Activated naive CD4-positive, alpha-beta T cell treated with anti-CD3 and anti-CD28 coated beads for 36 hours (primary cell): Measurements from ENCODE around the gene CHI3L2. TPM values are rescaled to one million over a fixed set of nuclear protein-coding genes. Genes with fewer than 3 reads are reported as not detected.

Experiments used
- CTCF ChIA-PET: fragments of 350-600 bp; sonication (Branson Sonifier 250); formaldehyde crosslinking; loops from one replicate; lab custom pipeline; 2021; ENCODE audit warnings: antibody characterized with exemption; lab: Charles Lee
- DNase-seq: peaks from one replicate; pipeline ENCODE4 v3.0.0-alpha.2; 2020
- H3K27ac Mint-ChIP-seq: one replicate; pipeline ENCODE4 v1.8.0; 2021; ENCODE audit warnings: mild to moderate bottlenecking, mixed read lengths
- H3K27me3 Mint-ChIP-seq: one replicate; pipeline ENCODE4 v1.8.0; 2021; ENCODE audit warnings: low read depth, mixed read lengths
- H3K36me3 Mint-ChIP-seq: one replicate; pipeline ENCODE4 v1.8.0; 2021; ENCODE audit warnings: low read depth, mixed read lengths
- H3K4me1 Mint-ChIP-seq: one replicate; pipeline ENCODE4 v1.8.0; 2021; ENCODE audit warnings: low read depth, mixed read lengths
- H3K4me3 Mint-ChIP-seq: one replicate; pipeline ENCODE4 v1.8.0; 2021; ENCODE audit warnings: mild to moderate bottlenecking, moderate library complexity, mixed read lengths
- H3K9me3 Mint-ChIP-seq: one replicate; pipeline ENCODE4 v1.8.0; 2021; ENCODE audit warnings: mixed read lengths
- intact Hi-C: fragments of 100-400 bp; cut with micrococcal nuclease; formaldehyde crosslinking; loops from one replicate; pipeline ENCODE4 v1.15.1; 2023
- total RNA-seq, 2 experiments: library from RNA; stranded (reverse); gene quantifications; one replicate each; pipeline ENCODE4 v1.2.3, GENCODE V29; 2021

Gene CHI3L2
- total RNA-seq, 2 experiments from 2014 or later = 5.3 to 5.5 TPM

- intact Hi-C loops = no loop called here
- Mint-ChIP-seq H3K27me3 (no peaks in the 10 kb centered on the region), H3K9me3 (no peaks in the 10 kb centered on the region), H3K4me3 (no peak overlapping the region), H3K27ac (no peak overlapping the region), H3K4me1 (peaks cover 18% of the 10 kb centered on the region), H3K36me3 (no peaks in the 10 kb centered on the region)
- DNase-seq = no peak
- CTCF ChIA-PET = interaction anchor here (1.4 to 1.5 kb wide), 2 partner anchors 9 to 13 kb away, joined by 3 to 6 read pairs; partner anchors contain the start of gene CHI3L2
These were observed 8.9 kb downstream of the CHI3L2 start for GRCh38 chr1:111236379-111236778.

DNA sequence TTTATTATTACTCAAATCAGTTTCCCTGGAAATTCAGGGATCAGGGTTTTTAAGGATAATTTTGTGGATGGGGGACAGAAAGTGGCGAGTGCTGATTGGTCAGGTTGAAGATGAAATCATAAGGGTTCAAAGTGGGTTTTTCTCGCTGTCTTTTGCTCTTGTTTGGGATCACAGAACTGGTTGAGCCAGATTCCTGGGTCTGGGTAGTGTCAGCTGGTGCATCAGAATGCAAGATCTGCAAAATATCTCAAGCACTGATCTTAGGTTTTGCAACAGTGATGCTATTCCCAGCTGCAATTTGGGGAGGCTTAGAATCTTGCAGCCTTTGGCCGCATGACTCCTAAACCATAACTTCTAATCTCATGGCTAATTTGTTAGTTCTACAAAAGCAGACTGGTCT lies 9.3 kb downstream of the CHI3L2 start:
- DNase-seq = no peak
- Mint-ChIP-seq H3K4me1 (peaks cover 14% of the 10 kb centered on the region), H3K36me3 (no peaks in the 10 kb centered on the region), H3K27me3 (no peaks in the 10 kb centered on the region), H3K27ac (no peak overlapping the region), H3K9me3 (no peaks in the 10 kb centered on the region), H3K4me3 (no peak overlapping the region)
- intact Hi-C loops = no loop called here
- CTCF ChIA-PET = interaction anchor here (1.4 to 1.5 kb wide), 2 partner anchors 9 to 14 kb away, joined by 3 to 6 read pairs; partner anchors contain the start of gene CHI3L2

GRCh38 chr1:111238056-111238795 lies 10.7 kb downstream of the CHI3L2 start:
- Mint-ChIP-seq H3K27ac (no peak overlapping the region), H3K36me3 (peaks cover 2% of the 10 kb centered on the region)

GRCh38 chr1:111241797-111242196 lies 14.3 kb downstream of the CHI3L2 start:
- Mint-ChIP-seq H3K4me3 (no peak overlapping the region), H3K36me3 (peaks cover 2% of the 10 kb centered on the region), H3K9me3 (no peaks in the 10 kb centered on the region), H3K4me1 (no peaks in the 10 kb centered on the region), H3K27ac (no peak overlapping the region), H3K27me3 (no peaks in the 10 kb centered on the region)
- intact Hi-C loops = no loop called here
- DNase-seq = no peak
- CTCF ChIA-PET = interaction anchor here (1.1 kb wide), 1 partner anchor 19 kb away, joined by 3 read pairs; no protein-coding TSS in a partner anchor

More at GRCh38 chr1:111238056-111238795, 10.7 kb downstream of the CHI3L2 start:
- H3K4me1 Mint-ChIP-seq = peaks cover 8% of the 10 kb centered on the region
- no peak for DNase-seq
- CTCF ChIA-PET = no interaction called here
- no peak overlapping the region for H3K4me3 Mint-ChIP-seq
- no peaks in the 10 kb centered on the region for H3K9me3 Mint-ChIP-seq
- H3K27me3 Mint-ChIP-seq = no peaks in the 10 kb centered on the region
- intact Hi-C loops = no loop called here

DNA sequence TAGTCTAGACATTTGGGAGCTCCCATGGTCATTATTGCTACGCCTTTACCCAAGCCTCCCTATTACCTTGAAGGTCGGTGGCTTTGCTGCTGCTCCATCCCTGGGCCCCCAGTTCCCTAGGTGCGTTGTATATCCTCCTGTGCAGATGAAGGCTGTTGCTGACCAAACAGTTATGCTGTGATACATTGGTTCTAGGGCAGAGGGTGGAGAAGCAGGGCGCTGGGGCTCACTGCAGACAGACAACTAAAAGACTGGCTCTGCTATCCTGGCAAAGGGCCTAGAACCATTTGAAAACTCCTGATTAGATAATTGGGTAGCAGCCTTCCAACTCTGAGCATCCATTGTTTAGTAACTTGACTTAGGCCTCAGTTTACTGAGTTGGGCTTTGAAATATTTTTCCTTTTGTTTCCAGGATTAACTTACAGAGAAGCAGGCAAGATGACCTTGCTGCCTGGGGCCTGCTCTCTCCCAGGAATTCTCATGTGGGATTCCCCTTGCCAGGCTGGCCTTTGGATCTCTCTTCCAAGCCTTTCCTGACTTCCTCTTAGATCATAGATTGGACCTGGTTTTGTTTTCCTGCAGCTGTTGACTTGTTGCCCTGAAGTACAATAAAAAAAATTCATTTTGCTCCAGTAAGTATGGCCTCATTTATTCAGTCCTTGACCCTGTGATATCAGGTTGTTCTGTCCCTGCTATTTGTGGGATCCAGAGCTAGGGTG lies 15.5 kb downstream of the CHI3L2 start:
- CTCF ChIA-PET = no interaction called here
- Mint-ChIP-seq H3K27me3 (no peaks in the 10 kb centered on the region), H3K36me3 (peaks cover 2% of the 10 kb centered on the region), H3K4me3 (no peak overlapping the region), H3K27ac (no peak overlapping the region), H3K4me1 (no peaks in the 10 kb centered on the region), H3K9me3 (no peaks in the 10 kb centered on the region)
- intact Hi-C loops = no loop called here
- no peak for DNase-seq

DNA sequence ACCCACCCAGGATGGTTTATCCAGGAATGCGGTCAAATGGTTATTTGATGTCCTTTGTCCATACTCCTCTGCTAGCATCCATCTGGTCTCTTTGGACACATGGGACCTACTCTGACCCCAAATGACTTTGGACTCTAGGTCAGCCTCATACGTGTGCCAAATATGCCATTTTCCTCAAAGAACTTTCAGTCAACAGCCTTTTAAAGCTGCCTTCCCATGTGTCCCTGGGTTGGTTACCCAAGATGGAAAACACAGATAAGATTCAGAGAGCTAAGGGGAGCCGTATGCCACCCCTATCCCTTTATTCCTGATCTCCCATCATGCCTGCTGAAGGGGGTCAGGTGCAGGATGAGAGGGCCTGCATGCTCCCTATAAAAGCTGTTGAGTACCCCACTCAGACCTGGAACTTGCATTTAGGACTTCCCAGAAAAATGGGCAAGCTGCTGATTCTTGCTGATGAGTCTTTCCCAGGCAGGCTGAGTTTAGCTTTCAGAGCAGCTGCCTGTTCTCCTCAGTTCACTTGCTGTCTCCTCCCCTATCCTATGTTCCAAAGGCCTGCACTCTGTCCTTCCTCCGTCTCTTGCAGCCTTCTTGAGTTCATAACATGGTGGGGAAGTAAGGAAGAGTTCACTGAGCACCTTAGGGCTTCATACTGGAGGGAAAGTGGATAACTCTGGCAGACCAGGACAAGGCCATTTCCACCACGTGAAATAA lies 19.8 kb downstream of the CHI3L2 start:
- no peak for DNase-seq
- Mint-ChIP-seq H3K27ac (no peak overlapping the region), H3K4me1 (peaks cover 13% of the 10 kb centered on the region), H3K4me3 (no peak overlapping the region), H3K27me3 (no peaks in the 10 kb centered on the region), H3K9me3 (no peaks in the 10 kb centered on the region), H3K36me3 (peaks cover 2% of the 10 kb centered on the region)
- CTCF ChIA-PET = no interaction called here
- intact Hi-C loops = no loop called here

DNA sequence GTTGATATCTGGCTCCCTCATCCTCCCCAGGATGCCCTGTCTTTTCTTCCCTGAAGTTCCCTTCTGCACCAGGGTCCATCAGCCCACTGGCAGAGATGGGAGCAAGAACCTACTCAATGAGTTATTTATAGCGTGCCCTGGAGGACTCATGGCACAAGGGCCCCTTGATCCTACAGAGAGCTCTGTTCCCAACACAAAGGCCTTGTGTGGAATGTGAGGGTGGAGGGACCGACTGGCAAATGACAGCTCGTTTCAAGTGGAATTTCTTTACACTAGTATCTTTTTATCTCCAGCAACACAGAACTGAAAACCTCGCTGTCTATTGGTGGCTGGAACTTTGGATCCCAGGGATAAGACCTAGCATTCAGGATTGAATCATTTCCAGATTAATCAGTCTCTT lies 22.4 kb downstream of the CHI3L2 start:
- H3K9me3 Mint-ChIP-seq = no peaks in the 10 kb centered on the region
- no peak overlapping the region for H3K27ac Mint-ChIP-seq
- no peaks in the 10 kb centered on the region for H3K36me3 Mint-ChIP-seq
- no peak for DNase-seq
- CTCF ChIA-PET = interaction anchor here (0.5 to 1.3 kb wide), 3 partner anchors 16 to 485 kb away, joined by 3 read pairs; no protein-coding TSS in a partner anchor
- H3K4me1 Mint-ChIP-seq = peaks cover 15% of the 10 kb centered on the region
- H3K27me3 Mint-ChIP-seq = no peaks in the 10 kb centered on the region
- no peak overlapping the region for H3K4me3 Mint-ChIP-seq
- intact Hi-C loops = no loop called here

DNA sequence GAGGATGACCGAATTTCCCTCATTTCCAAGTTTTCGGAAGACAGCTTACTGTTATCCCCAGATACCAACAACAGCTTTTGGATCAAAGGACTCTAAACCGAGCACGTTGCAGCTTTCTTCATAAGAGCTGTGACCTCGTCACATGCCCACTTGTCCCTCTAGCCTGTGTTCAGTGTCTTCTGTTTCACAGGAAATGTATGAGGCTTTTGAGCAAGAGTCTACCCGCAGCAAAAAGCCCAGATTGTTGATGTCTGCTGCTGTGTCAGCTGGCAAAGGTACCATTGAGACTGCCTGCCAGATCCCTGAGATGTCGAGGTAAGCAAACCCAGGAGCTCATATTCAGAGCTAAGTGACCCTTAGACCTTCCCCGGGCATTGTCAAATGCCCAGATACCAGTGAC lies 24.1 kb downstream of the CHI3L2 start:
- H3K9me3 Mint-ChIP-seq = no peaks in the 10 kb centered on the region
- intact Hi-C loops = no loop called here
- no peak overlapping the region for H3K4me3 Mint-ChIP-seq
- H3K4me1 Mint-ChIP-seq = peaks cover 15% of the 10 kb centered on the region
- H3K36me3 Mint-ChIP-seq = no peaks in the 10 kb centered on the region
- H3K27ac Mint-ChIP-seq = no peak overlapping the region
- no peaks in the 10 kb centered on the region for H3K27me3 Mint-ChIP-seq
- peak; percentile 40 for DNase-seq
- CTCF ChIA-PET = interaction anchor here (0.8 to 1.7 kb wide), 2 partner anchors 11 to 25 kb away, joined by 3 to 4 read pairs; partner anchors contain the start of gene CHI3L2

- Mint-ChIP-seq H3K4me1 (peaks cover 15% of the 10 kb centered on the region), H3K9me3 (no peaks in the 10 kb centered on the region)
- intact Hi-C loops = no loop called here
These were observed 25.3 kb downstream of the CHI3L2 start for GRCh38 chr1:111252786-111253185.

GRCh38 chr1:111253876-111254275 lies 26.4 kb downstream of the CHI3L2 start:
- H3K36me3 Mint-ChIP-seq = no peaks in the 10 kb centered on the region
- CTCF ChIA-PET = no interaction called here
- H3K27ac Mint-ChIP-seq = no peak overlapping the region
- no peak for DNase-seq
- H3K4me3 Mint-ChIP-seq = no peak overlapping the region
- intact Hi-C loops = no loop called here
- no peaks in the 10 kb centered on the region for H3K27me3 Mint-ChIP-seq
- H3K9me3 Mint-ChIP-seq = no peaks in the 10 kb centered on the region
- peaks cover 15% of the 10 kb centered on the region for H3K4me1 Mint-ChIP-seq

More at GRCh38 chr1:111252786-111253185, 25.3 kb downstream of the CHI3L2 start:
- Mint-ChIP-seq H3K27ac (no peak overlapping the region), H3K4me3 (no peak overlapping the region), H3K36me3 (no peaks in the 10 kb centered on the region), H3K27me3 (no peaks in the 10 kb centered on the region)
- DNase-seq = no peak
- CTCF ChIA-PET = interaction anchor here (1.7 kb wide), 1 partner anchor 26 kb away, joined by 4 read pairs; the partner anchor contains the start of gene CHI3L2

DNA sequence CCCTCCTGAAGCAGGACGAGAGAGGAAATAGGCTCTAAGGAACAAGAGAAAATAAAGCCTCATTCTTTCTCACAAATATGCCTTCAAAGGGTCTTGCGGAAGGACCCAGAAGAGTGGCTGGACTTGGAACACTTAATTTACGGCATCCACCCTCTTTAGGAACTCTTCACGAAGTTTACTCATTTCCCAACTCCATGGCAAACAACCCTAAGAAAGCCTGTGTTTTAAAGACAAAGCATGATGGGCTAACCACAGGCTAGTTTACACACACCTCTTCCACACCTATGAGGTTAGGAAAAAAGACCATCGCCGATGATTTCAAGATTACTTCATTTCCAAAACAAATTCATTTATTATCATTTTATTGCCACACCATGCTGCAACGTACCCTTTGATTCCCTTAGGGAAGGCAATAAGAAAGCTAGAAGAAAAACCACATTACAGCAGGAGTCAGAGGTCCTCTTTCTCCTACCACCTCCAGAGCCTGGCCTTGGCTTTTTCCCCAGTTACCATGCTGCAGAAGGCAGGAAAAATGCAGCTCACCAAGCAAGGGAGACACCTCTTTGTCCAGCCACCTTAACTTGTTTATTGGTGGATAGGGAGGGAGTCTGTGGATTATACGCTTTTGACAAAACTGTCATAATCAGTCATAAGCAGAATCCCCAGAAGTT lies 29.6 kb downstream of the CHI3L2 start:
- H3K27ac Mint-ChIP-seq = no peak overlapping the region
- intact Hi-C loops = no loop called here
- no peak overlapping the region for H3K4me3 Mint-ChIP-seq
- H3K27me3 Mint-ChIP-seq = no peaks in the 10 kb centered on the region
- CTCF ChIA-PET = interaction anchor here (0.9 to 1.3 kb wide), 2 partner anchors 34 kb away, joined by 4 read pairs; no protein-coding TSS in a partner anchor
- no peaks in the 10 kb centered on the region for H3K9me3 Mint-ChIP-seq
- peaks cover 4% of the 10 kb centered on the region for H3K4me1 Mint-ChIP-seq
- DNase-seq = no peak
- no peaks in the 10 kb centered on the region for H3K36me3 Mint-ChIP-seq
